Suprapubic skin (tissue), 4 donors: ENCODE data around the gene PIKFYVE. TPM values are rescaled to one million over a fixed set of nuclear protein-coding genes. Genes with fewer than 3 reads are reported as not detected.

ENCODE experiments used
- DNase-seq, 2 donors: peaks; one replicate each; pipeline ENCODE4 v3.0.0-alpha.2; 2019; ENCODE audit warnings: low spot score in 2 of 2
- H3K27ac ChIP-seq: fragments of 200-600 bp; sonication (generic); one replicate; pipeline ENCODE4 v1.5.1; 2019
- H3K27me3 ChIP-seq: fragments of 200-600 bp; sonication (generic); one replicate; pipeline ENCODE4 v1.5.1; 2019
- H3K36me3 ChIP-seq: fragments of 200-600 bp; sonication (generic); one replicate; pipeline ENCODE4 v1.5.1; 2019
- H3K4me1 ChIP-seq: fragments of 200-600 bp; sonication (generic); one replicate; pipeline ENCODE4 v1.5.1; 2019
- H3K4me3 ChIP-seq: fragments of 200-600 bp; sonication (generic); one replicate; pipeline ENCODE4 v1.5.1; 2019; ENCODE audit warnings: mild to moderate bottlenecking
- H3K9me3 ChIP-seq: fragments of 200-600 bp; sonication (generic); one replicate; pipeline ENCODE4 v1.5.1; 2019
- CTCF ChIP-seq, 2 donors: fragments of 200-600 bp in 1 of 2; fragments of 450-650 bp in 1 of 2; sonication (generic) in 1 of 2; IDR thresholded peaks; one replicate each; pipeline ENCODE4 v1.5.1; 2016 to 2019; ENCODE audit warnings: antibody characterized with exemption in 2 of 2, mild to moderate bottlenecking in 1 of 2, moderate library complexity in 1 of 2
- EP300 ChIP-seq: sonication (generic); formaldehyde crosslinking; IDR thresholded peaks from one replicate; pipeline ENCODE4 v1.6.1; 2017; ENCODE audit warnings: antibody characterized with exemption
- POLR2A ChIP-seq, 2 donors: fragments of 450-650 bp; IDR thresholded peaks; one replicate each; pipeline ENCODE4 v1.6.1; 2017; ENCODE audit warnings: antibody characterized with exemption in 2 of 2, mild to moderate bottlenecking in 2 of 2, moderate library complexity in 2 of 2
- POLR2AphosphoS5 ChIP-seq, 3 donors: sonication (generic); formaldehyde crosslinking; IDR thresholded peaks; one replicate each; pipeline ENCODE4 v1.6.1; 2017; ENCODE audit warnings: antibody characterized with exemption in 3 of 3
- WGBS: methylation state at CpG from one replicate; pipeline ENCODE4 v1.1.5; 2018; 5-methylcytosine and 5-hydroxymethylcytosine counted together
- total RNA-seq, 4 donors: library from RNA; depleted of rRNA; stranded (reverse); fragments of >200 nt; gene quantifications; one replicate each; pipeline ENCODE4 v1.1.0, GENCODE V29; 2016

The PIKFYVE gene
- total RNA-seq, 4 donors from 2014 or later = 25.0 to 55.9 (median 26.7) TPM

DNA sequence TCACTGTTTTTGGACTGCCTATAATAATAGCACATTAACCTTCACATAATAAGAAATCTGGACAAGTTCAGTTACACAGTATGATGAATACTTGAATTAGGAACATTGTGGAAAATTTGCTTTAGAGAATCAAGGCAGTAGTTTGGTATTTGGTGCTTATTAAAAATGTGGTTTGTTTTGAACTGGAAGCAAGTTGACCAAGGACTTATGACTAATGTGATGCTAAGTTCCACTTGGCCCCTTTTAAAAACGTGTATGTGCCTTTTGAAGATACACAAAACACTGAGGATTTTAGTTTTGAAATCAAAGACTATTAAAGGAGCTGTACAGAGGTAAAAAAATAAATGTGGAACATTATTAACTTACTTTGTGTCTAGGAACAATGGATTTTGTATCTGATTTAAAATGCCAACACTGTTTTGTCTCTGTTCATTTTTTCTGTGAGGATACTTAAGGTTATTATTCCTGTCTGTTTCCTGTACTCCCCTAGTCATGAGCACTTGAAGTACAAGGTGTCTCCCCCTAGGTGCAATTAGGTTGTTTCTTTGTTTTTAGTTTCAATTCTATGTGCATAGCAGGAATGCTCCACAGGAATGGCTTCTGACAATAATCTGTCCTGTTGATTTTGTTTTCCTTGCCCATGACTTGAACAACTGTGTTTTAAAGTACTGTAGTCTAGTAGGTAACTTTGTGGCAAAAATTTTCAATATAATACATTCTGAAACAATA is 91.0 kb downstream of the PIKFYVE start:
- Histone ChIP-seq H3K27ac (no peak overlapping the region), H3K36me3 (peaks cover 36% of the 10 kb centered on the region), H3K9me3 (no peaks in the 10 kb centered on the region), H3K4me3 (no peak overlapping the region), H3K4me1 (no peaks in the 10 kb centered on the region), H3K27me3 (no peaks in the 10 kb centered on the region)
- TF ChIP-seq EP300 (no peak), POLR2A (IDR thresholded peaks at IDR 0.05) (no peak), POLR2AphosphoS5 (IDR thresholded peaks at IDR 0.05) (no peak), CTCF (IDR thresholded peaks at IDR 0.05) (no peak)
- WGBS = 24% methylated on average over 1 of the region's 1 CpG
- no peak for DNase-seq

DNA sequence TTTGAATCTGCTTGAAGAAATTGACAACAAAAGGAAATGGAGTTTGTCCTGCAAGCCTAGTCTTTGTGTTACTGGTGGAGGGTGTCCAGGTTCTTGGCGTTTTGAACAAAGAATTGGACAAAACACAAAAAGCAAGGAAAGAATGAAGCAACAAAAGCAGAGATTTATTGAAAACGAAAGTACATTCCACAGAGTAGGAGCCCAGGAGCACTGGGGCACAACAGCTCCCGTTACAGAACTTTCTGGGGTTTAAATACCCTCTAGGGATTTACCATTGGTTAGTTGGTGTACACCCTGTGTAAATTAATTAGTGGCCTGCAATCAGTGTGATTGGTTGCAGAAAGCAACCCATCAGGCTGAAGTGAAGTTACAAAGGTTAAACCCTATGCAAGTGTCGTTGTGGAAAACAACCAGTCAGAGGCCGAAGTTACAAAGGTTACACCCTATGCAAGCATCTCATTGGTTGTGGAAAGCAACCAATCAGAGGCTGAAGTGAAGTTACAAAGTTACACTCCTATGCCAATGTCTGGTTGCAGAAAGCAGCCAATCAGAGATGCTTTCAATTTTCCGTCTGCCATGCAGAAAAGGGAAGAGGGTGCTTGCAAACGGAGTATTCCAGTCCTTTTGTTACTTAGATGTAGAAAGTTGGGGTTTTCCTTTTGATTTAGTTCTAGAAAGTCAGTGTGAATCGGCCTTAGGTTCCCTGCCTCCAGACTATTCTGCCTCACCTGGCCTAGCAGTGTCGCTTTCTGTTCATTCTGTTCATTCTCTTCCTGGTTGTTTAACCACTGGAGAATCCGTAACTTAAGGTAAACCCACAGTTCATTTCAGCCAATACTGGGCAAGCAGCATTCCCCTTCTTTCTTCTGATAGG is 92.9 kb downstream of the PIKFYVE start:
- Histone ChIP-seq H3K4me3 (no peak overlapping the region), H3K27me3 (no peaks in the 10 kb centered on the region), H3K36me3 (peaks cover 16% of the 10 kb centered on the region), H3K9me3 (no peaks in the 10 kb centered on the region), H3K4me1 (no peaks in the 10 kb centered on the region), H3K27ac (no peak overlapping the region)
- DNase-seq = no peak
- WGBS = 79% methylated on average over 10 of the region's 10 CpGs
- no peak for TF ChIP-seq POLR2A (IDR thresholded peaks at IDR 0.05)
- TF ChIP-seq POLR2AphosphoS5 (IDR thresholded peaks at IDR 0.05) = no peak
- no peak for TF ChIP-seq CTCF (IDR thresholded peaks at IDR 0.05)
- no peak for TF ChIP-seq EP300

GRCh38 chr2:208359632-208359986 is 93.6 kb downstream of the PIKFYVE start:
- H3K4me1 ChIP-seq = no peaks in the 10 kb centered on the region
- no peak for DNase-seq
- no peaks in the 10 kb centered on the region for H3K27me3 ChIP-seq
- no peaks in the 10 kb centered on the region for H3K9me3 ChIP-seq
- 90% methylated on average over 13 of the region's 17 CpGs for WGBS
- TF ChIP-seq CTCF (IDR thresholded peaks at IDR 0.05) (no peak), POLR2A (IDR thresholded peaks at IDR 0.05) (no peak), EP300 (no peak), POLR2AphosphoS5 (IDR thresholded peaks at IDR 0.05) (no peak)
- H3K27ac ChIP-seq = no peak overlapping the region
- H3K4me3 ChIP-seq = no peak overlapping the region
- H3K36me3 ChIP-seq = peaks cover 10% of the 10 kb centered on the region

- Histone ChIP-seq H3K4me3 (no peak overlapping the region), H3K36me3 (peaks cover 1% of the 10 kb centered on the region), H3K27ac (no peak overlapping the region), H3K27me3 (no peaks in the 10 kb centered on the region), H3K4me1 (no peaks in the 10 kb centered on the region), H3K9me3 (no peaks in the 10 kb centered on the region)
- TF ChIP-seq CTCF (IDR thresholded peaks at IDR 0.05) (no peak), POLR2AphosphoS5 (IDR thresholded peaks at IDR 0.05) (no peak), POLR2A (IDR thresholded peaks at IDR 0.05) (no peak), EP300 (no peak)
- no peak for DNase-seq
- 93% methylated on average over 21 of the region's 48 CpGs for WGBS
Observed at GRCh38 chr2:208360259-208361076, 94.4 kb downstream of the PIKFYVE start.
